ENCODE data around the gene MACROD2.
A peak's percentile ranks its signal among the peaks of the same experiment; 100 is the strongest.

MACROD2 gene

GRCh38 chr20:14284443-14284842, 289.1 kb downstream of the MACROD2 start:
- DNase-seq, result no peak

- DNase-seq, result no peak
Observed at GRCh38 chr20:14288341-14289330, 293.3 kb downstream of the MACROD2 start.

GRCh38 chr20:14291502-14291901, 296.2 kb downstream of the MACROD2 start:
- no peak for DNase-seq

GRCh38 chr20:14295238-14295637, 299.9 kb downstream of the MACROD2 start:
- DNase-seq, result no peak

GRCh38 chr20:14295770-14296309, 300.5 kb downstream of the MACROD2 start:
- DNase-seq, result no peak

GRCh38 chr20:14299831-14300230, 304.5 kb downstream of the MACROD2 start:
- DNase-seq, result no peak

- DNase-seq, result no peak
Observed at GRCh38 chr20:14303106-14303505, 307.8 kb downstream of the MACROD2 start.

GRCh38 chr20:14303651-14304050, 308.3 kb downstream of the MACROD2 start:
- DNase-seq, result no peak

- no peak for DNase-seq
Observed at GRCh38 chr20:14304472-14304871, 309.2 kb downstream of the MACROD2 start.

GRCh38 chr20:14307956-14308355, 312.6 kb downstream of the MACROD2 start:
- no peak for DNase-seq

GRCh38 chr20:14310977-14311627, 315.8 kb downstream of the MACROD2 start:
- DNase-seq, result no peak

GRCh38 chr20:14312001-14312400, 316.7 kb downstream of the MACROD2 start:
- DNase-seq, result no peak

- DNase-seq, result no peak
Observed at GRCh38 chr20:14313341-14314020, 318.2 kb downstream of the MACROD2 start.

- no peak for DNase-seq
Observed at GRCh38 chr20:14319704-14320103, 324.4 kb downstream of the MACROD2 start.

GRCh38 chr20:14331646-14332045, 336.3 kb downstream of the MACROD2 start:
- no peak for DNase-seq

- no peak for DNase-seq
Observed at GRCh38 chr20:14332866-14333265, 337.6 kb downstream of the MACROD2 start.

- DNase-seq, result no peak
Observed at GRCh38 chr20:14333721-14334120, 338.4 kb downstream of the MACROD2 start.

- DNase-seq, result no peak
Observed at GRCh38 chr20:14334306-14334930, 339.1 kb downstream of the MACROD2 start.

- no peak for DNase-seq
Observed at GRCh38 chr20:14335052-14335451, 339.7 kb downstream of the MACROD2 start.

- no peak for DNase-seq
Observed at GRCh38 chr20:14336686-14337085, 341.4 kb downstream of the MACROD2 start.

- DNase-seq, result peak in 1 of 5 donors; percentile 2
Observed at GRCh38 chr20:14337400-14338171, 342.3 kb downstream of the MACROD2 start, which contains the start of gene FLRT3. Gene FLRT3, minus strand, starts transcription at chr20:14337612. Its CDS starts 10,106 bp downstream, at chr20:14327506.

- DNase-seq, result no peak
Observed at GRCh38 chr20:14341801-14342200, 346.5 kb downstream of the MACROD2 start.

All from T-helper 1 cell (primary cell).